ENCODE results near the gene LCK. TPM values are rescaled to one million over a fixed set of nuclear protein-coding genes. Genes with fewer than 3 reads are reported as not detected.

The LCK gene
- not detected for polyA plus RNA-seq (2013, experiment 1 of 4)
- polyA plus RNA-seq (2013, experiment 2 of 4): 0.36 TPM
- not detected for polyA plus RNA-seq (2013, experiment 3 of 4)
- polyA plus RNA-seq (2013, experiment 4 of 4): not detected

DNA sequence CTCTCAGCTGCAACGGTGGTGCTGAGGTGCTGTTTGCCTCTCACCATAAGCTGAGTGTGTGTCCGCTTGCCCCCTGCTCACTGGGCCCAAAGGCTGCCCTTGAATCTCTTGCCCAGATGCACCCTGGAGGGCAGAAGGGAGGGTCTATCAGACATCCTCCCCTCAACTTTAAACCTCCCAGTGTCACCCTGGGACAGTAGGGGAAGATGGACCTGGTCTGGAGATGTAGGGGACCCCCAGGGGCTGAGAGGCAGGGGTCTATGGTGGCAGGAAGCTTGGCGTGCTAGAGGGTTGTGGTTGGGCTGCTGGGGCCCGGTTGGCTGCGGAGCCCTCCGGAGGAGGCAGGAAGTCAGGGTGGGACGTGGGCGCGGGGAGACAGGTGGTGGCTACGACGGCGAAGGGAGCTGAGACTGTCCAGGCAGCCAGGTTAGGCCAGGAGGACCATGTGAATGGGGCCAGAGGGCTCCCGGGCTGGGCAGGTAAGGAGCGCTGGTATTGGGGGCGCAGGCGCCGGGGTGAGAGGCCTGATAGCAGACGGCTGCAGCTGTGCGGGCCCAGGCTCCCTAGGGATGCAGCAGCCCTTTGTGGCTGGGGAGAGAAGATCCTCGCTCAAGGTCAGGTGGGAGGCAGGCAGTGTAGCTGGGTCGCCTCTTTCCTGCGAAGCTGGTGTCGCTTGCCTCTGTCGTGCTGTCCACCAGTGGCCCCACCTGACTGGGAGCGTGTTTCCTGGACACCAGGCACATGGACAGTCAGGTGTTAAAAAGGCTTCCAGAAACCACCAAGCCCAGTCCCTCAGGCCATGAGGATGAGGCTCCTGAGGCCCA is at the start of gene LCK:
LCK (plus strand) TSS at position 373 of the 824 bp plus-strand sequence. CDS start 23,065 bp downstream, outside the sequence.
- Histone ChIP-seq H3K9me3 (ENCODE audit: control insufficient read depth, low read length) (no peaks in the 10 kb centered on the region), H3K27me3 (ENCODE audit: control insufficient read depth, insufficient read depth, low read length, poor library complexity, severe bottlenecking) (no peaks in the 10 kb centered on the region), H3K27ac (ENCODE audit: insufficient read depth, low read depth, low read length, poor library complexity, severe bottlenecking) (no peak within 1 kb of the TSS), H3K36me3 (ENCODE audit: control insufficient read depth, insufficient read depth, low read length) (no peaks in the 10 kb centered on the region), H3K4me3 (ENCODE audit: insufficient read depth, low read depth, low read length) (no peak within 1 kb of the TSS), H3K4me1 (ENCODE audit: control insufficient read depth, insufficient read depth, low read length) (peaks cover 4% of the 10 kb centered on the region)
- 88 to 91% methylated on average over 25 of the region's 25 CpGs for WGBS, 2 experiments

- 51 to 53% methylated on average over 26 of the region's 26 CpGs for WGBS, 2 experiments
- Histone ChIP-seq H3K4me3 (ENCODE audit: insufficient read depth, low read depth, low read length) (peak overlapping the region; percentile 82), H3K4me1 (ENCODE audit: control insufficient read depth, insufficient read depth, low read length) (peaks cover 13% of the 10 kb centered on the region), H3K36me3 (ENCODE audit: control insufficient read depth, insufficient read depth, low read length) (peaks cover 6% of the 10 kb centered on the region), H3K27ac (ENCODE audit: insufficient read depth, low read depth, low read length, poor library complexity, severe bottlenecking) (no peak overlapping the region), H3K27me3 (ENCODE audit: control insufficient read depth, insufficient read depth, low read length, poor library complexity, severe bottlenecking) (no peaks in the 10 kb centered on the region), H3K9me3 (ENCODE audit: control insufficient read depth, low read length) (no peaks in the 10 kb centered on the region)
These were observed 46.1 kb upstream of the LCK start for GRCh38 chr1:32204943-32205361.

DNA sequence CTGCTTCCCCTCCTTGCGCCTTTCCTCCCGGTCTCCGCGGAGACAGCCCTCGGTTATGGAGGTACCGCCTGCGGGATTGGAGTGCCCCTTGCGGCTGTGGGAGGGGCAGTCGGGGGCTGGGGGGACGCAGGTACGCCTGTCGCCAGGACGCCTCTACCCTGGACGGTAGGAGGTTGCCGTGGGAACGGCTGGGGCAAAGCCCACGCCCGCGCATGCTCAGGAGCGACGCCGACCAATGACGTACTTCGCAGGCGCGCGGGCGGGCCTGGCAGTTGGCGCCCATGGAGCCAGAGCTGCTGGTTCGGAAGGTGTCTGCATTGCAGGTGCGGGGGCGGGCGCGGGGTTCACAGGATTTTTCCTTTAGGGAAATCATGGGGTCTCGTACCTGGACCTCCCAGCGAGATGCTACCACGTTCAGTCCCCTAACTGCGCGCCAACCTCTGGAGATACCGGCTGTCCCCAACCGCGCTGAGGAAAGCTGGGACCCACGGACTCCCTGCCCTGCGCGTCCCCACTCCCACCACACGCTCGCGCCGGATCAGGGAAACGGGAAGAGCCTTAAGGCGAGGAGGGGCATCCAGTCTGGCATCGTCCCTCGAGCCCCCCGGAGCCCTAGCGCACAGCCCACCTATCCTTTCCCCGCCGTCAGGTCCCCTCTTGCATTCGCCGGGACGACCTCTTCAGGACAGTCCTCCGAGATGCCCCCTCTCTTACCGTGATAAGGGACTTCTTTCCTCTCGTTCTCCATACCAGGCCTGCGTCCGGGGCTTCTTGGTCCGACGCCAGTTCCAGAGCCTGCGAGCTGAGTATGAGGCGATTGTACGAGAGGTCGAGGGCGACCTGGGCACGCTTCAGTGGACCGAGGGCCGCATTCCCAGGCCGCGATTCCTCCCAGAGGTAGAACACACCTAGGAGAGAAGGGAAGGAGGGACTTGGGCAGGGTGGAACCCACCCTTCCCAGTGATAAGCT is 45.4 kb upstream of the LCK start, which contains the start of gene IQCC:
IQCC (plus strand) TSS at position 271 of the 970 bp plus-strand sequence; CDS start at position 282, 11 bp downstream.
- Histone ChIP-seq H3K27ac (ENCODE audit: insufficient read depth, low read depth, low read length, poor library complexity, severe bottlenecking) (no peak within 1 kb of the TSS), H3K27me3 (ENCODE audit: control insufficient read depth, insufficient read depth, low read length, poor library complexity, severe bottlenecking) (no peaks in the 10 kb centered on the region), H3K9me3 (ENCODE audit: control insufficient read depth, low read length) (no peaks in the 10 kb centered on the region), H3K4me1 (ENCODE audit: control insufficient read depth, insufficient read depth, low read length) (peaks cover 12% of the 10 kb centered on the region), H3K4me3 (ENCODE audit: insufficient read depth, low read depth, low read length) (peak within 1 kb of the TSS; percentile 82), H3K36me3 (ENCODE audit: control insufficient read depth, insufficient read depth, low read length) (peaks cover 6% of the 10 kb centered on the region)
- WGBS, 2 experiments: 5 to 6% methylated on average over 77 of the region's 77 CpGs

GRCh38 chr1:32208469-32208868 is 42.6 kb upstream of the LCK start:
- 95 to 96% methylated on average over 6 of the region's 6 CpGs for WGBS, 2 experiments

DNA sequence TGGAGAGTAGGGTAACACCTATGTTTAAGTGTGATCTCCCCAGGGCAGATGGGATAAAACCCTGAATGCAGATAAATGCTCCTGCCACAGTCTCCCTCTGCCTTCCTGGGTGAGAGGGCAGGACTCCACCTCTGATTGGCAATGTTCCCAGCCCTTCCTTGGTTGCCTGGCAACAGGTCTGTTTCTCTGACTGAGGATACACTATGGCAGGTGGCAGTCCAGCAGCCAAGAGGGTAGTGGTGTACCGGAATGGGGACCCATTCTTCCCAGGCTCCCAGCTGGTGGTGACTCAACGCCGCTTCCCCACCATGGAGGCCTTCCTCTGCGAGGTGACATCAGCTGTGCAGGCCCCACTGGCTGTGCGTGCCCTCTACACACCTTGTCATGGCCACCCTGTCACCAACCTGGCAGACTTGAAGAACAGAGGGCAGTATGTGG is 42.2 kb upstream of the LCK start, which contains the start of gene DCDC2B:
DCDC2B (plus strand) TSS at position 199 of the 438 bp plus-strand sequence; CDS start at position 204, 5 bp downstream.
- no peak within 1 kb of the TSS for H3K27ac ChIP-seq (ENCODE audit: insufficient read depth, low read depth, low read length, poor library complexity, severe bottlenecking)
- H3K4me1 ChIP-seq (ENCODE audit: control insufficient read depth, insufficient read depth, low read length): peaks cover 7% of the 10 kb centered on the region
- H3K36me3 ChIP-seq (ENCODE audit: control insufficient read depth, insufficient read depth, low read length): peaks cover 6% of the 10 kb centered on the region
- H3K9me3 ChIP-seq (ENCODE audit: control insufficient read depth, low read length): no peaks in the 10 kb centered on the region
- no peaks in the 10 kb centered on the region for H3K27me3 ChIP-seq (ENCODE audit: control insufficient read depth, insufficient read depth, low read length, poor library complexity, severe bottlenecking)
- no peak within 1 kb of the TSS for H3K4me3 ChIP-seq (ENCODE audit: insufficient read depth, low read depth, low read length)
- 89 to 90% methylated on average over 5 of the region's 5 CpGs for WGBS, 2 experiments

More at GRCh38 chr1:32208469-32208868, 42.6 kb upstream of the LCK start:
- Histone ChIP-seq H3K4me3 (ENCODE audit: insufficient read depth, low read depth, low read length) (no peak overlapping the region), H3K9me3 (ENCODE audit: control insufficient read depth, low read length) (no peaks in the 10 kb centered on the region), H3K27me3 (ENCODE audit: control insufficient read depth, insufficient read depth, low read length, poor library complexity, severe bottlenecking) (no peaks in the 10 kb centered on the region), H3K27ac (ENCODE audit: insufficient read depth, low read depth, low read length, poor library complexity, severe bottlenecking) (no peak overlapping the region), H3K36me3 (ENCODE audit: control insufficient read depth, insufficient read depth, low read length) (peaks cover 6% of the 10 kb centered on the region), H3K4me1 (ENCODE audit: control insufficient read depth, insufficient read depth, low read length) (peaks cover 7% of the 10 kb centered on the region)

DNA sequence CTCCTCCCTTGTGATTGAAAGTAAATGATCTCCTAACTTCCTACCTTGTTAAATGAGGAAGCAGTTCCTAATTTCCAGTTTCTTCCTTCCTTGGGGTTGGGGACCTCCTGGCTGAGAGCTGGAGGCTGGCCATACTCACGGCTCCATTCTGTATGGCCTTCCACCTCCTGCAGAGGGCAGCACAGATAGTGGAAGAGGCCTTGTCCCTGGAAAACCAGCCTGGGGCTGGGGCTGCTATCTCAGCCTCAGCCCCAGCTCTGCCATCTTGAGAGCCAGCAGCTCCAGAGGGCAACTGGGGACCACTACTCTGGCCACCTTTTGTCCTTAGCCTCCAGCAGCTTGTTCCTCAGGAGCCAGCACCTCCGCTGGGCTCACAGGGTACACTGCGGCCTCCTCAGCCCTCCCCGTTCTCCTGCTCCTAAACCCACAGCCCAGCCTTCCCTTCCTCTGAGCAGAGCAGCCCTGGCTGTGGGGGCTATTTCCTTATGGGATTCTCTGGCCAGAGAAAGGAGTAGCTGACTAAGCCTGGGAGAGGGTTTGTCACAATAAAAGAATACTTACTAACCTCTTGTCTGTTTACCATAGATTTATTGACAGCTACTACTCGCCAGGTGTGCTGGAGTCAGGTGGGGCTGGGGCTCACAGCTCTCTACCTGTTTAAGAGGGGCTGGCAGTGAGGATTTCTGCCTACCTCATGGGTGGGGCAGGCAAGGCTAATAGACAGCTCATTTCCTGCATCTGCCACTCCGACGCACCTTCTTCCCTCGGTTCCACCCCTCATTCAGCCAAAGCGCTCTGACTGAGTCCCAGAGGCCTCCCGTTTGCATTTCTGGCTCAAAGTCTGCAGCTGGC is 35.2 kb upstream of the LCK start:
- Histone ChIP-seq H3K4me1 (ENCODE audit: control insufficient read depth, insufficient read depth, low read length) (peaks cover under 1% of the 10 kb centered on the region), H3K27ac (ENCODE audit: insufficient read depth, low read depth, low read length, poor library complexity, severe bottlenecking) (no peak overlapping the region), H3K27me3 (ENCODE audit: control insufficient read depth, insufficient read depth, low read length, poor library complexity, severe bottlenecking) (no peaks in the 10 kb centered on the region), H3K9me3 (ENCODE audit: control insufficient read depth, low read length) (no peaks in the 10 kb centered on the region), H3K4me3 (ENCODE audit: insufficient read depth, low read depth, low read length) (no peak overlapping the region), H3K36me3 (ENCODE audit: control insufficient read depth, insufficient read depth, low read length) (peaks cover 9% of the 10 kb centered on the region)
- 84 to 88% methylated on average over 10 of the region's 10 CpGs for WGBS, 2 experiments

- Histone ChIP-seq H3K36me3 (ENCODE audit: control insufficient read depth, insufficient read depth, low read length) (peaks cover 9% of the 10 kb centered on the region), H3K4me1 (ENCODE audit: control insufficient read depth, insufficient read depth, low read length) (peaks cover 7% of the 10 kb centered on the region), H3K4me3 (ENCODE audit: insufficient read depth, low read depth, low read length) (no peak overlapping the region), H3K27me3 (ENCODE audit: control insufficient read depth, insufficient read depth, low read length, poor library complexity, severe bottlenecking) (no peaks in the 10 kb centered on the region), H3K27ac (ENCODE audit: insufficient read depth, low read depth, low read length, poor library complexity, severe bottlenecking) (no peak overlapping the region), H3K9me3 (ENCODE audit: control insufficient read depth, low read length) (no peaks in the 10 kb centered on the region)
- 95 to 97% methylated on average over 5 of the region's 5 CpGs for WGBS, 2 experiments
These were observed 34.5 kb upstream of the LCK start for GRCh38 chr1:32216566-32216965.

DNA sequence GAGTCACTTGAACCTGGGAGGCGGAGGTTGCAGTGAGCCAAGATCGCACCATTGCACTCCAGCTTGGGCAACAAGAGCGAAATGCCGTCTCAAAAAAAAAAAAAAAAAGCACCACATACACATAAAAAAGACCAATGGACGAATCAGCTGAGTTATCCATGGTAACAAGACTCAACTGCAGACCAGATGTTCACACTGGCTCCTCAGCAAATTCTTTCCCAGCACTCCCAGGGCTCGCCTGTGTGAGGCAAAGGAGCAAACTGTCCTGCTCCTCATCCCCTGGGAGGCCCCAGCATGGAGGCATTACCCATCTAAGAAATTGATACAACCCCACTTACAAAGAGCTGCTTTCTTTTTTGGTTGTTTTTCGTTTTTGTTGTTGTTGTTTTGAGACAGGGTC is 32.0 kb upstream of the LCK start:
- H3K27me3 ChIP-seq (ENCODE audit: control insufficient read depth, insufficient read depth, low read length, poor library complexity, severe bottlenecking): no peaks in the 10 kb centered on the region
- no peak overlapping the region for H3K4me3 ChIP-seq (ENCODE audit: insufficient read depth, low read depth, low read length)
- 92% methylated on average over 6 to 7 of the region's 7 CpGs for whole genome bisulfite sequencing, 2 experiments
- no peaks in the 10 kb centered on the region for H3K9me3 ChIP-seq (ENCODE audit: control insufficient read depth, low read length)
- peaks cover 9% of the 10 kb centered on the region for H3K36me3 ChIP-seq (ENCODE audit: control insufficient read depth, insufficient read depth, low read length)
- H3K27ac ChIP-seq (ENCODE audit: insufficient read depth, low read depth, low read length, poor library complexity, severe bottlenecking): no peak overlapping the region
- peaks cover 8% of the 10 kb centered on the region for H3K4me1 ChIP-seq (ENCODE audit: control insufficient read depth, insufficient read depth, low read length)

Data from ectodermal cell (in vitro differentiated cells).